Measurements from ENCODE around the gene TBL1X. TPM values are rescaled to one million over a fixed set of nuclear protein-coding genes. Genes with fewer than 3 reads are reported as not detected.

The TBL1X gene
- total RNA-seq, 1 donor from 2014 or later = 32.5 TPM

- Mint-ChIP-seq H3K4me1 (peaks cover 18% of the 10 kb centered on the region), H3K27ac (ENCODE audit: unreplicated experiment) (no peak overlapping the region), H3K27me3 (ENCODE audit: low read depth) (peaks cover 40% of the 10 kb centered on the region), H3K4me3 (peak overlapping the region; percentile 82), H3K9me3 (peaks cover 5% of the 10 kb centered on the region), H3K36me3 (ENCODE audit: low read depth) (peaks cover 2% of the 10 kb centered on the region)
- no peak for DNase-seq (ENCODE audit: low read depth, low spot score)
- TF ChIP-seq CTCF (conservative IDR thresholded peaks at IDR 0.05) = no peak
These were observed 319.5 kb downstream of the TBL1X start for GRCh38 chrX:9784332-9784731.

DNA sequence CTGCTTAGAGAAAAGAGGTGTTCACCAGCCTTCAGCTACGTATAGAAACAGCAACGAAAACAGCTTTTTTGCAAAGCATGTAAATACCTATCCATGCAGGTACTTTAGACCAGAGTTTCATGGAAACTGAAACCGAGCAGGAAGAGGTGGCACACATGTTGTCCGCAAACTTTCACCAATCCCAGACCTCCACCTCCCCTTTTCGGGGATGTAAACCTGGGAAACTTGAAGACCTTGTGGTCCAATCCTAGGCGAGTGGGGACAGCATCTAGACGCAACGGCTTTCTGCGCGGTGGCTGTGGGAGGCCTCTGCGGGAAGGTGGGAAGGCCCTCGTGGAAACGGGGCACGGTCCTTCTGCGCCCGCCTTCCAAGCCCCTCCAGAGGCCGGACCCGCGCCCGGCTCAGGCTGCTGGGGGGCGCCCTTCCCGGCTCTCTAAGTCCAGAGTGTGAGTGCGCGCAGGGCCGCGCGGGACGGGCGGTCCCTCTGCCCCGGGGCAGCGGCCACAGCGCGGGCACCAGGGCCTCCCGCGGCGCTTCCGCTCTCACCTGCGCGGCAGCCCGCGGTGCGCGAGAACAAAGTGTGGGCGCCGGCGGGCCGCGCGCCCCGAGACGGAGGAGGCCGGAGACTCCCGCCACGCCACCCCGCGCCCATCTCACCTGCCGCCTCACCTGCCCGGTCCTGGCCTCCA is 320.5 kb downstream of the TBL1X start:
- no peak overlapping the region for H3K27ac Mint-ChIP-seq (ENCODE audit: unreplicated experiment)

DNA sequence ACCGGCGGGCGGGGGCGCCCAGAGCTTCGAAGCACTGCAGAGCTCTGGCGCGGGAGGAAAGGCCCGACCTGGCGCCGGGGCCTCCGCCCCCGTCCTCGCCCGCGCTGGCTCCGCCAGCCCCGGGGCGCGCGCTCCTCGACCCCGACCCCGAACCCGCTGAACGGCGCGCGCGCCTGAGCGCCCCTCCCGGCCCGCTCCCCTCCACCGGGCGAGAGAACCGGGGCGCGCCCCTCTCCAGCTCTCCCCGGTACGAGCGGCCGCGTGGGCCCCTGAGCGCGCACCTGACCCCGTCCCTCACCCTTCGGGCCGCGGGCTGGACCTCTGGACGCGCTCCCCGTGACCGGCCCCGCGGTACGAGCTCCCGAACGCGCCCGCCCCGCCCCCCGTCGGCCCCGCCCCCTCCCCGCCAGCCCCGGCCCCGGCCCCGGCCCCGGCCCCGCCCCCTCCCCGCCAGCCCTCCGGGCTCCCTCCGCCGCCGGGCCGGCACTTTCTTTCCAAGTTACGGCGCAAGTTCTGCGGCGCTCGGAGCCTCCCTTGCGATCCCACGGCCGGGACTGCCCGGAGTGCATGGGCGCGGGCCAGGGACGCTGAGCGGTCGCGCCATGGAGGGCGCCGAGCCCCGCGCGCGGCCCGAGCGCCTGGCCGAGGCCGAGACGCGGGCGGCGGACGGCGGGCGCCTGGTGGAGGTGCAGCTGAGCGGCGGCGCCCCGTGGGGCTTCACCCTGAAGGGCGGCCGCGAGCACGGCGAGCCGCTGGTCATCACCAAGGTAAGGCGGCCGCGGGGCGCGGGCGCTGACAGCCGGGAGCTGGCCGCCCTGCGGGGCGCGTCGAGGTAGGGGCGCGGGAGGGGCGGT is 321.3 kb downstream of the TBL1X start, which contains the start of gene SHROOM2:
SHROOM2 (plus strand) TSS at position 486 of the 854 bp plus-strand sequence; CDS start at position 603, 117 bp downstream.
- Mint-ChIP-seq H3K27ac (ENCODE audit: unreplicated experiment) (no peak within 1 kb of the TSS), H3K4me1 (peaks cover 20% of the 10 kb centered on the region), H3K36me3 (ENCODE audit: low read depth) (peaks cover 2% of the 10 kb centered on the region), H3K4me3 (peak within 1 kb of the TSS; percentile 87), H3K9me3 (peaks cover 5% of the 10 kb centered on the region), H3K27me3 (ENCODE audit: low read depth) (peaks cover 46% of the 10 kb centered on the region)
- peak; percentile 29 for DNase-seq (ENCODE audit: low read depth, low spot score)
- no peak for TF ChIP-seq CTCF (conservative IDR thresholded peaks at IDR 0.05)

More for the DNA sequence above, 320.5 kb downstream of the TBL1X start:
- Mint-ChIP-seq H3K4me3 (peak overlapping the region; percentile 82), H3K36me3 (ENCODE audit: low read depth) (peaks cover 2% of the 10 kb centered on the region), H3K4me1 (peaks cover 20% of the 10 kb centered on the region), H3K9me3 (peaks cover 5% of the 10 kb centered on the region), H3K27me3 (ENCODE audit: low read depth) (peaks cover 42% of the 10 kb centered on the region)
- DNase-seq (ENCODE audit: low read depth, low spot score) = no peak
- TF ChIP-seq CTCF (conservative IDR thresholded peaks at IDR 0.05) = no peak

DNA sequence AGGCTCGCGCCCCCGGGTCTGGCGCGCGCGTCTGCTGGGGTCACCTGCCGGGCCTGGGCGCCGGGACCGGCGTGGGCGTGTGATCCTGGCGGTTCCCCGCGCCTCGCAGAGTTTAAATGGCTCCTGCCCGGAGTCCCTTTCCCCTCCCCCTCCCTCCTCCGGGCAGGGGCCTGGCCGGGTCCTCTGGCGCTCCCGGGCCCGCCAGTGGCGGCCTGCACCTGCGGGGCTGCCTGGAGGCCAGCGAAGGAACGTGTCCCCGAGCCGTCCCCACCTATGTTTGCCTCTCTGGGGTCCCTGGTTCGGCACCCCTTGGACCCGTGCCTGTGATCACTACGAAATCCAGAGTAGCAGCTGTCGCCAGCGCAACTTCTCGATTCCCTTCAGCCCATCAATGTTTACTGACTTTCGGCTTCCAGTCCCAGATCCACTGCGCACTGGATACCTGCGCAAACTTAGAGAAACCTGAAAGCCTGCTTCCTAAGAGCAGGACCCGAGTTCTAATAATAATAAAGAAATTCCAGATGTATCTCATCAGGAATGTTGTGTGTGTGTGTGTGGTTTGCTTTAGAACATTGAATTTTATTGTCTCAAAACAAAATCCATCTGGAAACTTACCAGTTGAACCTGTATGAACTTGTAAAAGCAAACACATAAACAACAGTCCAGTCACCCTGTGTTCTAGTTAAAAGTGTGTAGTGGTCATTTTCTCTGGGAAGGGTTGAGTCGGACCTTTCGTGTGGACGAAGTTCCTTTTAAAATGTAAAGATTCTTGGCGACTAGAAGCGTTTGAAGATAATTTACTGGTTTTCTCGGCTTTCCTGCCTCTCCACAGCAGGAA is 322.2 kb downstream of the TBL1X start:
- peaks cover 5% of the 10 kb centered on the region for H3K9me3 Mint-ChIP-seq
- DNase-seq (ENCODE audit: low read depth, low spot score) = no peak
- peaks cover 2% of the 10 kb centered on the region for H3K36me3 Mint-ChIP-seq (ENCODE audit: low read depth)
- H3K4me3 Mint-ChIP-seq = peak overlapping the region; percentile 87
- peaks cover 20% of the 10 kb centered on the region for H3K4me1 Mint-ChIP-seq
- no peak for TF ChIP-seq CTCF (conservative IDR thresholded peaks at IDR 0.05)
- no peak overlapping the region for H3K27ac Mint-ChIP-seq (ENCODE audit: unreplicated experiment)
- H3K27me3 Mint-ChIP-seq (ENCODE audit: low read depth) = peaks cover 46% of the 10 kb centered on the region

DNA sequence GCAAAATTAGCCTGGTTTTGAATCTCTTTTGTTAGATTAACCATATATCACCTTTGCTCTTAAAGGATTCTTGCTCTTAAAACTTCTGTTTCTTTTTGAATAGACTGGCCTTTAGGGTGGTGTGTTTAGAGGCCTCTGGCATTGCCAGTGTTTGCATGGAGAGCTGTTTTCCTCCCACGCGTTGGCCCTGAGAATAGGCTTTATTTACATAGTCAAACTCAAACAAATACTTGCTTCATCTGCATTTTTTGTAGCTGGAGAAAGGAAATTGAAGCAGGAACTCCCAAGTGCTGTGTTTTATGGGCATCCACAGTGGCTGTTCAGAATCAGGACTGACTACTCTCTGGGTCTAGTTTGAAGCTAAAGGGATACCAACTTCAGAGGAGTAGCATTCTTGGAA is 324.1 kb downstream of the TBL1X start:
- Mint-ChIP-seq H3K27me3 (ENCODE audit: low read depth) (peaks cover 41% of the 10 kb centered on the region), H3K36me3 (ENCODE audit: low read depth) (peaks cover 2% of the 10 kb centered on the region), H3K27ac (ENCODE audit: unreplicated experiment) (no peak overlapping the region), H3K4me1 (peaks cover 20% of the 10 kb centered on the region), H3K4me3 (peak overlapping the region; percentile 77), H3K9me3 (no peaks in the 10 kb centered on the region)
- DNase-seq (ENCODE audit: low read depth, low spot score) = no peak
- TF ChIP-seq CTCF (conservative IDR thresholded peaks at IDR 0.05) = no peak

All from neural crest cell (in vitro differentiated cells).